AG10803 (cell line): ENCODE measurements around the gene SERPINH1.

ENCODE experiments used
- DNase-seq: peaks from one replicate; pipeline ENCODE4 v3.0.0; 2010; ENCODE audit warnings: low read depth
- H3K4me3 ChIP-seq: 2 replicates; pipeline ENCODE4 v1.5.1; 2011; ENCODE audit warnings: mild to moderate bottlenecking, low read length, control low read depth
- TF ChIP-seq, protein P1 (sequence below): conservative IDR thresholded peaks from 2 replicates; pipeline ENCODE4 v1.5.1; 2011; ENCODE audit warnings: mild to moderate bottlenecking, low read length, control low read depth, inconsistent platforms

The SERPINH1 gene

DNA sequence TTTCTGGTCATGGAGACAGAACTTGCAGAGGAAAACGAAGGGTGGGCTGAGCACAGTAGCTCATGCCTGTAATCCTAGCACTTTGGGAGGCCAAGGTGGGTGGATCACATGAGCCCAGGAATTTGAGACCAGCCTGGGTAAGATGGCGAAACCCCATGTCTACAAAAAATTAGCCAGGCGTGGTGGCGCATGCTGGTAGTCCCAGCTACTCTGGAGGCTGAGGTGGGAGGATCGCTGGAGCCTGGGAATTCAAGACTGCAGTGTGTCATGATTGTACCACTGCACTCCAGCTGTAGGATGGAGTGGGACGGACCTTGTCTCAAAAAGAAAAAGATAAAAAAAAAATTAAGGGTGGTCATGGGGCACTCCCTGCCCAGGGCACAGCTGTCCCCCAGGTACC is 5.9 kb downstream of the SERPINH1 start:
- TF ChIP-seq, protein P1, sequence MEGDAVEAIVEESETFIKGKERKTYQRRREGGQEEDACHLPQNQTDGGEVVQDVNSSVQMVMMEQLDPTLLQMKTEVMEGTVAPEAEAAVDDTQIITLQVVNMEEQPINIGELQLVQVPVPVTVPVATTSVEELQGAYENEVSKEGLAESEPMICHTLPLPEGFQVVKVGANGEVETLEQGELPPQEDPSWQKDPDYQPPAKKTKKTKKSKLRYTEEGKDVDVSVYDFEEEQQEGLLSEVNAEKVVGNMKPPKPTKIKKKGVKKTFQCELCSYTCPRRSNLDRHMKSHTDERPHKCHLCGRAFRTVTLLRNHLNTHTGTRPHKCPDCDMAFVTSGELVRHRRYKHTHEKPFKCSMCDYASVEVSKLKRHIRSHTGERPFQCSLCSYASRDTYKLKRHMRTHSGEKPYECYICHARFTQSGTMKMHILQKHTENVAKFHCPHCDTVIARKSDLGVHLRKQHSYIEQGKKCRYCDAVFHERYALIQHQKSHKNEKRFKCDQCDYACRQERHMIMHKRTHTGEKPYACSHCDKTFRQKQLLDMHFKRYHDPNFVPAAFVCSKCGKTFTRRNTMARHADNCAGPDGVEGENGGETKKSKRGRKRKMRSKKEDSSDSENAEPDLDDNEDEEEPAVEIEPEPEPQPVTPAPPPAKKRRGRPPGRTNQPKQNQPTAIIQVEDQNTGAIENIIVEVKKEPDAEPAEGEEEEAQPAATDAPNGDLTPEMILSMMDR = no peak
- peak overlapping the region; percentile 37 for H3K4me3 ChIP-seq
- no peak for DNase-seq

DNA sequence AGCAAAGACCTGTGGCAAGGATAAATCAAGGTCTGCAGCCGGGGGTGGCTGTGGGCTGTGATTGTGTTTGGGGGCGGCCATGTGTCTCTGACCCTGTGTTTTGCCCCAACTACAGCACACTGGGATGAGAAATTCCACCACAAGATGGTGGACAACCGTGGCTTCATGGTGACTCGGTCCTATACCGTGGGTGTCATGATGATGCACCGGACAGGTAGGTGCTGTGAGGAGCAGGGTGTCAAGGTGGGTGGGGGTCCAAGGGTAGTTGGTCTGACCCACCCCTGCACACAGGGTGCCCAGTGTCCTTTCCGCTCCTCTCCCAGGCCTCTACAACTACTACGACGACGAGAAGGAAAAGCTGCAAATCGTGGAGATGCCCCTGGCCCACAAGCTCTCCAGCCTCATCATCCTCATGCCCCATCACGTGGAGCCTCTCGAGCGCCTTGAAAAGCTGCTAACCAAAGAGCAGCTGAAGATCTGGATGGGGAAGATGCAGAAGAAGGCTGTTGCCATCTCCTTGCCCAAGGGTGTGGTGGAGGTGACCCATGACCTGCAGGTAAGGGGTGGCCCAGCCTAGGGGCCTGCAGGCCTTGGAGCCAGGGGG is 6.7 kb downstream of the SERPINH1 start:
- H3K4me3 ChIP-seq = peak overlapping the region; percentile 16; the same call in 1 of the 2 replicates
- DNase-seq = no peak
- TF ChIP-seq, protein P1 = no peak

DNA sequence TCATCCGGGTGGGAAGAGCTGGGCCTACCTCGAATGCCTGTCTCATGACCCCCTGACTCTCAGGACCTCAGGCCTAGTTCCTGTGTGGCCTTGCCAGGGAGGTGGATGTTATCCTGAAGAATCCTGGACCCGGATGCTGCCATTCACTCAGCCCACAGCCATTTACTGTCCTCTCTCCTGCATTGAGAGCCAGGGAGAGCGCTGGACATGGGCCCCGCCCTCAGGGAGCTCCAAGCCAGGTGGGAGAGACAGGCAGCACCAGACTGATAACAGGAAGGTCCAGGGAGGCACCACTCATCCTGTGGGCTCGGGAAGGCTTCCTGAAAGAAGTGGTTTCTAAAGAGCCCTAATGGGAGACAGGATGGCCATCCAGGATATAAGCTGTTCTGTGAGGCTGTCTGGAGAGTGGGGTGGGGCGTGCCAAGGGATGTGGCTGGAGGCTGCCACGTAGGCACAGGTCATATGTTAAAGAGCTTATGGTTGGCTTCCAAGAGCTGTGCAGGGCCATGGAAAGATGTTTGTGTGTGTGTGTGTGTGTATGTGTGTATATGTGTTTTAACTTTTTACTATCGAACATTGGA is 8.6 kb downstream of the SERPINH1 start:
- no peak overlapping the region for H3K4me3 ChIP-seq
- TF ChIP-seq, protein P1 = no peak
- no peak for DNase-seq

DNA sequence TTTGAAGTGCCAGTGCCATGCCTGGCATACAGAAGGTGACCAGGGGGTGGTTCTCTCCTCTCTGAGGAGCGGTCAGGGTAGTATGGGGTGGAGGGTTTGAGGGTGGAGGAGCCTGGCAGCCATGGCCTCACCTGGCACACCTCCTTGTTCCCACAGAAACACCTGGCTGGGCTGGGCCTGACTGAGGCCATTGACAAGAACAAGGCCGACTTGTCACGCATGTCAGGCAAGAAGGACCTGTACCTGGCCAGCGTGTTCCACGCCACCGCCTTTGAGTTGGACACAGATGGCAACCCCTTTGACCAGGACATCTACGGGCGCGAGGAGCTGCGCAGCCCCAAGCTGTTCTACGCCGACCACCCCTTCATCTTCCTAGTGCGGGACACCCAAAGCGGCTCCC is 9.6 kb downstream of the SERPINH1 start:
- TF ChIP-seq, protein P1 = no peak
- H3K4me3 ChIP-seq = no peak overlapping the region
- DNase-seq = no peak

DNA sequence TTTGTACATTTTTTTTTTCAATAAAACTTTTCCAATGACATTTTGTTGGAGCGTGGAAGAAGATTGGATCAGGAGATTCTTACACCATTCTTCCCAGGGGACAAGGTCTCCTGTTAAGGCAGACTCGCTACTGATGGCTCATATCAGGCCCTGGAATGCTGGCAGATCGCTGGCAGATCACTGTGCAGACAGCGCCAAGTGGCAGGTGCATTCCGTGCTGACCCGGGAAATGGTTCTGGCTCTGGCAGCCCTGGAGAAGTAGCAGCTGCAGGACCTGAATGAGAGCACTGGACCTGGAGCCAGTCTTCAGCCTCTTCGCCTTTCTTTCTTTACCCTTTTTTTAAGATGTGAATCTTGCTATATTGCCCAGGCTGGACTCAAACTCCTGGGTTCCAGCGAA is 10.7 kb downstream of the SERPINH1 start:
- no peak overlapping the region for H3K4me3 ChIP-seq
- DNase-seq = no peak
- TF ChIP-seq, protein P1 = no peak

DNA sequence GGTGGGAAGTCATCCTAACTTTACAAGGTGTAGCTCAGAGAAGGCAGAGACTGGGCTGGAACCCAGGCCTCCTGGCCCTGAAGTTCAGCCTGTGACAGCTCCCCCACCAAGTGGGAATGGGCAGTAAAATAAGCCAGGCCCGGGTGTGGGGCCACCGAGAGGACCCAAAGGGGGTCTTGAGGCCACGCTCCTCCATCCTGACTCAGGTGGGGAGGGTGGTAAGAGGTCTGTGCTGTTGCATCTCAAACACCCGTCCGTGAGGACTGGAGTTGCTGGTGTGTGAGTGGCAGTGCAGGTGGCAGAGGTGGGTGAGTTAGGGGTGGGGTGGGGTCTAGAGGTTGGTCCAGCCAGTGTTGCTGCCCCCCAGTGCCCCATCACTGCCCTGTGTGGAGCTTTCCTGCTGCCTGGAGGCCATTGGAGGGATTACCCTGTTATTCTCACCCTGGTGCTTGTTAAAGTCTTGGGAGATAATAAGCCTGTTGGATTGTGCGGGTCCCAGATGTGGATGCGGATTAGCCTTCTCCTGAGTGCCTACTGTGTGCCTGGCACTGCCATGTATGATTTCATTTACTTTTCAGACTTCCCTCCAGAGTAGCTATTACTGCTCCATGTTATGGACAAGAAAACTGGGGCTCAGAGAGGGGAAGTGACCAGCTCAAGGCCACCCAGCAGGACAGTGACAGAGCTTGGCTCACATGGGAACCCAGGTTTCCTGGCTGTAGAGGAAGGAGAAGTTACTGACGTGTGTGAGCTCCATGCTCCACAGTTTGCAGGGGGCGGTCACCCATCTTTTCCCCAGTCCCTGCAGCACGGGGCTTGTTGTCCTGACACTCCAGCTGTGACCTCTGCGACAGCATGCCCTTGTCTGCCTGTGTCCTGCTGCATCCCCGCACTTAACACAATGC is 12.9 kb downstream of the SERPINH1 start:
- TF ChIP-seq, protein P1 = peak; percentile 54
- peak; percentile 32 for DNase-seq
- H3K4me3 ChIP-seq = no peak overlapping the region
